A549 (cell line): Measurements from ENCODE around the gene MYO1E. TPM values are rescaled to one million over a fixed set of nuclear protein-coding genes. Genes with fewer than 3 reads are reported as not detected.

ENCODE experiments used
- ATAC-seq, 2 experiments: fragments of 200-7000 bp in 1 of 2; fragments of >200 bp in 1 of 2; cut with Nextera tagmentation in 1 of 2; cut with Tn5 transposase in 1 of 2; 3 replicates each; pipeline versions ENCODE4 v1.8.0 to v1.9.1; 2018 to 2020; ENCODE audit warnings: mild to moderate bottlenecking in 1 of 2, moderate library complexity in 1 of 2
- CTCF ChIA-PET: fragments of 300-600 bp; sonication (Branson Sonifier 250); formaldehyde crosslinking; extraction: SDS; loops from one replicate; lab custom pipeline; 2021; ENCODE audit warnings: antibody characterized with exemption, inconsistent platforms; lab: Yijun Ruan, JAX
- POLR2A ChIA-PET: fragments of 350-600 bp; formaldehyde crosslinking; extraction: SDS; loops from one replicate; lab custom pipeline; 2021; ENCODE audit warnings: antibody characterized with exemption, inconsistent platforms; lab: Yijun Ruan, JAX
- DNase-seq, 2 experiments: peaks; one replicate each; pipeline versions ENCODE4 v3.0.0 to v3.0.0-alpha.2; 2011 to 2016; ENCODE audit warnings: low read depth in 1 of 2, low spot score in 1 of 2
- FAIRE-seq: peaks from 2 replicates; lab custom pipeline; 2011; peaks lifted over from hg19 to GRCh38; lab: Jason Lieb, UNC
- H3K27ac ChIP-seq, 2 experiments: fragments of >200 bp; sonication (Bioruptor Twin); formaldehyde crosslinking; 3 replicates each; pipeline ENCODE4 v1.5.1; 2016 to 2017
- H3K4me1 ChIP-seq: fragments of >200 bp; sonication (Bioruptor Twin); formaldehyde crosslinking; 3 replicates; pipeline ENCODE4 v1.6.1; 2016
- H3K4me2 ChIP-seq: fragments of >200 bp; sonication (Bioruptor Twin); formaldehyde crosslinking; 3 replicates; pipeline ENCODE4 v1.6.1; 2016
- H3K4me3 ChIP-seq: fragments of >200 bp; sonication (Bioruptor Twin); formaldehyde crosslinking; 3 replicates; pipeline ENCODE4 v1.5.1; 2016
- H3K9me3 ChIP-seq: fragments of >200 bp; sonication (Bioruptor Twin); formaldehyde crosslinking; 3 replicates; pipeline ENCODE4 v1.6.1; 2016
- CBX2 ChIP-seq: fragments of 200-600 bp; sonication (generic); IDR thresholded peaks from 2 replicates; pipeline ENCODE4 v1.6.1; 2016; ENCODE audit warnings: low read depth, mild to moderate bottlenecking, borderline replicate concordance
- CBX8 ChIP-seq: fragments of 200-600 bp; sonication (generic); IDR thresholded peaks from 2 replicates; pipeline ENCODE4 v1.6.1; 2016
- CHD2 ChIP-seq: fragments of 150-350 bp; IDR thresholded peaks from 2 replicates; pipeline ENCODE4 v1.6.1; 2014; ENCODE audit warnings: low read length; ENCODE audit not compliant: partially characterized antibody
- CHD4 ChIP-seq: fragments of 200-600 bp; sonication (generic); IDR thresholded peaks from 2 replicates; pipeline ENCODE4 v1.6.1; 2016; ENCODE audit warnings: antibody characterized with exemption, mild to moderate bottlenecking, borderline replicate concordance
- EHMT2 ChIP-seq: fragments of 200-600 bp; sonication (generic); IDR thresholded peaks from 2 replicates; pipeline ENCODE4 v1.6.1; 2016; ENCODE audit warnings: antibody characterized with exemption, low read depth, mild to moderate bottlenecking, moderate library complexity
- EP300 ChIP-seq, 2 experiments: fragments of >200 bp; sonication (Bioruptor Twin); formaldehyde crosslinking; IDR thresholded peaks; 2 replicates in 1 of 2; 3 replicates in 1 of 2; pipeline ENCODE4 v1.6.1; 2016 to 2017
- FOSB ChIP-seq: fragments of 250-450 bp; sonication (Bioruptor Pico); IDR thresholded peaks from 2 replicates; pipeline ENCODE4 v1.5.0; 2020; ENCODE audit warnings: mild to moderate bottlenecking, moderate library complexity
- FOSL2 ChIP-seq, 2 experiments: fragments of 450-650 bp in 1 of 2; fragments of >200 bp in 1 of 2; sonication (Bioruptor Twin) in 1 of 2; formaldehyde crosslinking; IDR thresholded peaks; 2 replicates each; pipeline versions ENCODE4 v1.5.0 to v1.6.1; 2016 to 2020; ENCODE audit warnings: mild to moderate bottlenecking in 1 of 2, moderate library complexity in 1 of 2
- FOXS1 ChIP-seq: fragments of 250-450 bp; sonication (Bioruptor Pico); IDR thresholded peaks from 2 replicates; pipeline ENCODE4 v1.5.0; 2020; ENCODE audit warnings: mild to moderate bottlenecking, moderate library complexity
- HDAC2 ChIP-seq: fragments of 200-600 bp; sonication (generic); IDR thresholded peaks from 2 replicates; pipeline ENCODE4 v1.6.1; 2016
- HEYL ChIP-seq: fragments of 250-450 bp; sonication (Bioruptor Pico); IDR thresholded peaks from 2 replicates; pipeline ENCODE4 v1.8.0; 2021; ENCODE audit warnings: mild to moderate bottlenecking, moderate library complexity
- HOXA7 ChIP-seq: fragments of 250-450 bp; sonication (Bioruptor Pico); IDR thresholded peaks from 2 replicates; pipeline ENCODE4 v1.5.0; 2020; ENCODE audit warnings: mild to moderate bottlenecking, moderate library complexity
- HOXB13 ChIP-seq: fragments of 250-450 bp; sonication (Bioruptor Pico); IDR thresholded peaks from 2 replicates; pipeline ENCODE4 v1.5.0; 2020; ENCODE audit warnings: low read depth, mild to moderate bottlenecking, moderate library complexity
- JUNB ChIP-seq: fragments of >200 bp; sonication (Bioruptor Twin); formaldehyde crosslinking; IDR thresholded peaks from 2 replicates; pipeline ENCODE4 v1.6.1; 2016
- KDM1A ChIP-seq: fragments of 200-600 bp; sonication (generic); IDR thresholded peaks from 2 replicates; pipeline ENCODE4 v1.6.1; 2016; ENCODE audit warnings: low read depth, mild to moderate bottlenecking
- KDM5A ChIP-seq: fragments of 200-600 bp; sonication (generic); IDR thresholded peaks from 2 replicates; pipeline ENCODE4 v1.6.1; 2016; ENCODE audit warnings: antibody characterized with exemption, mild to moderate bottlenecking
- MAZ ChIP-seq: fragments of 150-350 bp; IDR thresholded peaks from 2 replicates; pipeline ENCODE4 v1.6.1; 2014; ENCODE audit warnings: antibody characterized with exemption, low read depth, low read length, borderline replicate concordance
- MYC ChIP-seq: IDR thresholded peaks from 2 replicates; pipeline ENCODE4 v1.6.1; 2012; ENCODE audit warnings: mild to moderate bottlenecking, inconsistent platforms, low read length, improper control_type of control experiment, borderline replicate concordance
- NFE2L2 ChIP-seq: fragments of 150-350 bp; conservative IDR thresholded peaks from 2 replicates; pipeline ENCODE4 v1.6.1; 2014; ENCODE audit warnings: low read length
- NPAS2 ChIP-seq: fragments of 250-450 bp; sonication (Bioruptor Pico); IDR thresholded peaks from 2 replicates; pipeline ENCODE4 v1.8.0; 2022; ENCODE audit warnings: mild to moderate bottlenecking, moderate library complexity, borderline replicate concordance
- NR3C1 ChIP-seq: fragments of >200 bp; sonication (Bioruptor Twin); formaldehyde crosslinking; IDR thresholded peaks from 3 replicates; pipeline ENCODE4 v1.6.1; 2017
- POLR2AphosphoS2 ChIP-seq: conservative IDR thresholded peaks from 2 replicates; pipeline ENCODE4 v1.6.1; 2012; ENCODE audit warnings: low read length, improper control_type of control experiment, inconsistent platforms
- RAD21 ChIP-seq, 2 experiments: fragments of >200 bp in 1 of 2; sonication (Bioruptor Twin) in 1 of 2; formaldehyde crosslinking in 1 of 2; IDR thresholded peaks in 1 of 2; conservative IDR thresholded peaks in 1 of 2; 2 replicates in 1 of 2; 3 replicates in 1 of 2; pipeline ENCODE4 v1.6.1; 2012 to 2018; ENCODE audit warnings: inconsistent platforms in 1 of 2
- RARB ChIP-seq: fragments of 250-450 bp; sonication (Bioruptor Pico); IDR thresholded peaks from 2 replicates; pipeline ENCODE4 v1.8.0; 2021; ENCODE audit warnings: mild to moderate bottlenecking, moderate library complexity
- RCOR1 ChIP-seq: fragments of 150-350 bp; IDR thresholded peaks from 2 replicates; pipeline ENCODE4 v1.6.1; 2014; ENCODE audit warnings: antibody characterized with exemption, low read length, low read depth
- RNF2 ChIP-seq: fragments of 200-600 bp; sonication (generic); IDR thresholded peaks from 2 replicates; pipeline ENCODE4 v1.6.1; 2016; ENCODE audit warnings: low read depth, mild to moderate bottlenecking, antibody characterized with exemption, moderate library complexity, borderline replicate concordance
- SMC3 ChIP-seq: fragments of >200 bp; sonication (Bioruptor Twin); formaldehyde crosslinking; IDR thresholded peaks from 3 replicates; pipeline ENCODE4 v1.6.1; 2018; ENCODE audit warnings: inconsistent platforms
- SREBF2 ChIP-seq: fragments of 450-650 bp; IDR thresholded peaks from 2 replicates; pipeline ENCODE4 v1.6.1; 2014; ENCODE audit warnings: mild to moderate bottlenecking, moderate library complexity
- TFCP2L1 ChIP-seq: fragments of 250-450 bp; sonication (Bioruptor Pico); IDR thresholded peaks from 2 replicates; pipeline ENCODE4 v1.5.0; 2021; ENCODE audit warnings: mild to moderate bottlenecking
- WGBS: methylation state at CpG from one replicate; pipeline ENCODE4 v1.1.6; 2017; ENCODE audit errors: missing lambda C conversion rate; 5-methylcytosine and 5-hydroxymethylcytosine counted together
- polyA plus RNA-seq, 4 experiments: library from polyadenylated mRNA; depleted of rRNA in 3 of 4; stranded (reverse); fragments of >200 nt; fragmentation: RNase III in 1 of 4; extraction: RNeasy Plus Mini Kit Qiagen cat#74134 plus additional on column Dnase treatment in 1 of 4; gene quantifications; 2 replicates in 3 of 4; 3 replicates in 1 of 4; pipeline ENCODE4 v1.2.3, GENCODE V29; 2011 to 2017
- TF ChIP-seq, protein P1 (sequence below): IDR thresholded peaks from 2 replicates; pipeline ENCODE4 v1.6.1; 2012
- TF ChIP-seq, protein P2 (sequence below): fragments of >200 bp; sonication (Bioruptor Twin); formaldehyde crosslinking; IDR thresholded peaks from 2 replicates; pipeline ENCODE4 v1.6.1; 2016
- TF ChIP-seq, protein P3 (sequence below): fragments of 450-650 bp; IDR thresholded peaks from 2 replicates; pipeline ENCODE4 v1.6.1; 2014; ENCODE audit warnings: antibody characterized with exemption
- TF ChIP-seq, protein P4 (sequence below): fragments of >200 bp; sonication (Bioruptor Twin); formaldehyde crosslinking; IDR thresholded peaks from 3 replicates; pipeline ENCODE4 v1.6.1; 2016
- TF ChIP-seq, protein P5 (sequence below): IDR thresholded peaks from 2 replicates; pipeline ENCODE4 v1.6.1; 2012; ENCODE audit warnings: low read depth, borderline replicate concordance
- TF ChIP-seq, protein P6 (sequence below): IDR thresholded peaks from 2 replicates; pipeline ENCODE4 v1.6.1; 2012

Gene MYO1E
- polyA plus RNA-seq, 2 of the 4 experiments (the other 2 are of a cell fraction) = 202 to 497 TPM

GRCh38 chr15:59276225-59277178, 96.2 kb downstream of the MYO1E start:
- H3K27ac ChIP-seq = peak overlapping the region; percentile 84 to 90
- H3K4me1 ChIP-seq = peaks cover 100% of the 10 kb centered on the region
- 17% methylated on average over 15 of the region's 15 CpGs for WGBS
- ATAC-seq (peak; percentile 81 to 84), FAIRE-seq (peak; percentile 92), DNase-seq (peak; percentile 82 to 98)
- H3K9me3 ChIP-seq = no peaks in the 10 kb centered on the region
- H3K4me2 ChIP-seq = peak overlapping the region; percentile 82
- POLR2A ChIA-PET = interaction anchor here (1.1 to 1.6 kb wide), 2 partner anchors 19 to 96 kb away, joined by 3 read pairs; partner anchors contain the start of gene MYO1E
- CTCF ChIA-PET = interaction anchor here (0.6 to 1.6 kb wide), 6 partner anchors 10 to 163 kb away, joined by 3 to 4 read pairs (median 4); no protein-coding TSS in a partner anchor
- no peak overlapping the region; the same call in 2 of the 3 replicates for H3K4me3 ChIP-seq
- TF ChIP-seq FOXS1 (no peak; the same call in 1 of the 2 replicates), HOXB13 (CRISPR knock-in tag) (no peak; the same call in none of the 2 replicates), HDAC2 (no peak), SREBF2 (no peak), CBX8 (no peak), MYC (peak; percentile 90), NPAS2 (no peak), RCOR1 (no peak), RAD21 (conservative IDR thresholded peaks at IDR 0.05 in 1 of 2, IDR thresholded peaks at IDR 0.05 in 1 of 2) (peak in 1 of 2 experiments; percentile 64; a peak in 3 of 5 replicates), CHD4 (no peak; the same call in 1 of the 2 replicates), FOSB (CRISPR knock-in tag) (no peak; the same call in 1 of the 2 replicates), KDM5A (no peak), NR3C1 (no peak), POLR2AphosphoS2 (0 out of 2 replicates have a peak, but pooled peaks have one; percentile 56), JUNB (peak; percentile 89), MAZ (no peak), HEYL (CRISPR knock-in tag) (no peak), NFE2L2 (peak; percentile 40), EP300 (IDR thresholded peaks at IDR 0.05) (peak; percentile 85 to 93; a peak in 3 of 5 replicates), RARB (no peak), SMC3 (peak; percentile 46; the same call in 2 of the 3 replicates), CBX2 (no peak), CHD2 (peak; percentile 18), RNF2 (no peak), EHMT2 (no peak), KDM1A (no peak), TFCP2L1 (CRISPR knock-in tag) (no peak), HOXA7 (CRISPR knock-in tag) (peak; percentile 81), FOSL2 (IDR thresholded peaks at IDR 0.05) (peak; percentile 80), FOSL2 (CRISPR knock-in tag; IDR thresholded peaks at IDR 0.05) (peak; percentile 89)
- TF ChIP-seq, protein P1, sequence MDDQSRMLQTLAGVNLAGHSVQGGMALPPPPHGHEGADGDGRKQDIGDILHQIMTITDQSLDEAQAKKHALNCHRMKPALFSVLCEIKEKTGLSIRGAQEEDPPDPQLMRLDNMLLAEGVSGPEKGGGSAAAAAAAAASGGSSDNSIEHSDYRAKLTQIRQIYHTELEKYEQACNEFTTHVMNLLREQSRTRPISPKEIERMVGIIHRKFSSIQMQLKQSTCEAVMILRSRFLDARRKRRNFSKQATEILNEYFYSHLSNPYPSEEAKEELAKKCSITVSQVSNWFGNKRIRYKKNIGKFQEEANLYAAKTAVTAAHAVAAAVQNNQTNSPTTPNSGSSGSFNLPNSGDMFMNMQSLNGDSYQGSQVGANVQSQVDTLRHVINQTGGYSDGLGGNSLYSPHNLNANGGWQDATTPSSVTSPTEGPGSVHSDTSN = 0 out of 2 replicates have a peak, but pooled peaks have one; percentile 32
- TF ChIP-seq, protein P2, sequence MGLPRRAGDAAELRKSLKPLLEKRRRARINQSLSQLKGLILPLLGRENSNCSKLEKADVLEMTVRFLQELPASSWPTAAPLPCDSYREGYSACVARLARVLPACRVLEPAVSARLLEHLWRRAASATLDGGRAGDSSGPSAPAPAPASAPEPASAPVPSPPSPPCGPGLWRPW = no peak
- TF ChIP-seq, protein P3, sequence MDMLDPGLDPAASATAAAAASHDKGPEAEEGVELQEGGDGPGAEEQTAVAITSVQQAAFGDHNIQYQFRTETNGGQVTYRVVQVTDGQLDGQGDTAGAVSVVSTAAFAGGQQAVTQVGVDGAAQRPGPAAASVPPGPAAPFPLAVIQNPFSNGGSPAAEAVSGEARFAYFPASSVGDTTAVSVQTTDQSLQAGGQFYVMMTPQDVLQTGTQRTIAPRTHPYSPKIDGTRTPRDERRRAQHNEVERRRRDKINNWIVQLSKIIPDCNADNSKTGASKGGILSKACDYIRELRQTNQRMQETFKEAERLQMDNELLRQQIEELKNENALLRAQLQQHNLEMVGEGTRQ = no peak
- TF ChIP-seq, protein P4, sequence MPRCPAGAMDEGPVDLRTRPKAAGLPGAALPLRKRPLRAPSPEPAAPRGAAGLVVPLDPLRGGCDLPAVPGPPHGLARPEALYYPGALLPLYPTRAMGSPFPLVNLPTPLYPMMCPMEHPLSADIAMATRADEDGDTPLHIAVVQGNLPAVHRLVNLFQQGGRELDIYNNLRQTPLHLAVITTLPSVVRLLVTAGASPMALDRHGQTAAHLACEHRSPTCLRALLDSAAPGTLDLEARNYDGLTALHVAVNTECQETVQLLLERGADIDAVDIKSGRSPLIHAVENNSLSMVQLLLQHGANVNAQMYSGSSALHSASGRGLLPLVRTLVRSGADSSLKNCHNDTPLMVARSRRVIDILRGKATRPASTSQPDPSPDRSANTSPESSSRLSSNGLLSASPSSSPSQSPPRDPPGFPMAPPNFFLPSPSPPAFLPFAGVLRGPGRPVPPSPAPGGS = peak; percentile 92; the same call in 2 of the 3 replicates
- TF ChIP-seq, protein P5, sequence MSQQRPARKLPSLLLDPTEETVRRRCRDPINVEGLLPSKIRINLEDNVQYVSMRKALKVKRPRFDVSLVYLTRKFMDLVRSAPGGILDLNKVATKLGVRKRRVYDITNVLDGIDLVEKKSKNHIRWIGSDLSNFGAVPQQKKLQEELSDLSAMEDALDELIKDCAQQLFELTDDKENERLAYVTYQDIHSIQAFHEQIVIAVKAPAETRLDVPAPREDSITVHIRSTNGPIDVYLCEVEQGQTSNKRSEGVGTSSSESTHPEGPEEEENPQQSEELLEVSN = no peak
- TF ChIP-seq, protein P6, sequence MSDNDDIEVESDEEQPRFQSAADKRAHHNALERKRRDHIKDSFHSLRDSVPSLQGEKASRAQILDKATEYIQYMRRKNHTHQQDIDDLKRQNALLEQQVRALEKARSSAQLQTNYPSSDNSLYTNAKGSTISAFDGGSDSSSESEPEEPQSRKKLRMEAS = peak; percentile 95
